ENCODE results near the gene CXorf65. TPM values are rescaled to one million over a fixed set of nuclear protein-coding genes. Genes with fewer than 3 reads are reported as not detected.

CXorf65 gene
- total RNA-seq, result 10 to 100 TPM in 1 of 2 experiments, 1 to 10 TPM in 1; 7.7 to 11.3 TPM

DNA sequence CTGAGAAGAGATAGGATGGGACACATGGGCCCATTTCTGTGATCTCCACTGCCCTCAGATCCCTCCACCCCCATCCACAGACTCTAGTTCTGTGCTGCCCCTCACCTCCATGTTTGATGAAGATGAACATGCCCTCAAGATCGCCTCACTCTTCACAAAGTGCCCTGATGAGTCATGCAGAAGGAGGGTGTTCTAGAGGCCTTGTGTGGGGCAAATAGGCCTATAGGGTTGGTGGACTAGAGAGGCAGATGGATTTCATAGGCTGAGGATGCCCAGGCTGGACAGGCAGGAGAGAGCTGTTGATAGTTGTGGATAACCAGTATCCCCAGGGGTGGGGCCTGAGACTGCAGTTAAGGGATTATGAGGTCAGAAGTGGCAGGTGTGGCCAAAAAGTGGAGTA, at the start of gene CXorf65:
Gene CXorf65 (minus strand): TSS at position 314 of the 400 bp plus-strand sequence. CDS start 184 bp downstream, at position 130.
- peak; percentile 46 for DNase-seq
- H3K27me3 Mint-ChIP-seq (ENCODE audit: low read depth), result no peaks in the 10 kb centered on the region
- CTCF ChIA-PET, result no interaction called here
- H3K9me3 Mint-ChIP-seq, result no peaks in the 10 kb centered on the region
- peaks cover 62% of the 10 kb centered on the region for H3K36me3 Mint-ChIP-seq (ENCODE audit: low read depth)
- intact Hi-C loops (cut with micrococcal nuclease), result no loop called here
- peaks cover 62% of the 10 kb centered on the region for H3K4me1 Mint-ChIP-seq (ENCODE audit: low read depth)
- peak within 1 kb of the TSS; percentile 95 for H3K27ac Mint-ChIP-seq
- H3K4me3 Mint-ChIP-seq, result peak within 1 kb of the TSS; percentile 93

DNA sequence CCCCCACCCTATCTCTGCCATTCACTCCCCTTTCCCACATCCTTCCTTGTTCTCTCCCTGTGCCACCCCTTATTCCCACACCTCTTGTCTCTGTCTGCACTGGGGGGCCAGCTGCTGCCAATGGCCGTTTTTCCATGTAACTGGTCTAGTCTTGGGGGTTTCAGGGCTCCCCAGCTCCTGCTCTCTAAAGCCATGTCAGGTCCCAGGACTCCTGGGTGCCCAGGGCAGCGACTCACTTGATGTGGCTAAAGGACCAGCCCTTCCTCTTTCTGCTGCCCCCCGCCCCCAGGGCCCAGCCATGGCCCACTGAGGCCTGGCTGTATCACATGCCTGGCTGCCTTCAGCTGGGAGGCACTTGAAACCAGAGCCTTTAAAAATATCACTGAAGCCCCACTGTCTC, 48.1 kb upstream of the CXorf65 start:
- no peak overlapping the region for H3K27ac Mint-ChIP-seq
- intact Hi-C loops (cut with micrococcal nuclease), result no loop called here
- CTCF ChIA-PET, result no interaction called here

DNA sequence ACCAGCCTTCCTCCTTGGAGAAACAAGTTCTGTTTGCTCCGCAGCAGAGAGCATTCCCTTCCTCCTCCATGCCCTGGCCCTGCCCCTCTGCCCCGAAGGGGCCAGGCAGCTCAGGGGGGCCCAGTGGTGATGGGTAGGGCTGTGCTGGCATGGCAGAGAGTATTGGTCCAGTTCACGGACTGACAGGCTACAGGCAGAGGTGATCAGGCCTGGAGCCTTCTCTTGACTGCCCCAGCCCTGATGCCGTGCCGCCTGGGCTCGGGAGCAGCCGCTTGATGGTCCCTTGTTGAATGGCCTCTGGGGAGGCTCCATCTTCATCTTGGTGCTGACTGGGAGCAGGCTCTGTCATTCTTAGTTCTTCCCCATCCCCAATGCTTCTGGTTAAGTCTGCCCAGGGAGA, 47.7 kb upstream of the CXorf65 start:
- intact Hi-C loops (cut with micrococcal nuclease), result no loop called here
- H3K27ac Mint-ChIP-seq, result no peak overlapping the region

More for the DNA sequence above, 48.1 kb upstream of the CXorf65 start:
- H3K27me3 Mint-ChIP-seq (ENCODE audit: low read depth), result no peaks in the 10 kb centered on the region
- peaks cover 2% of the 10 kb centered on the region for H3K36me3 Mint-ChIP-seq (ENCODE audit: low read depth)
- no peak overlapping the region for H3K4me3 Mint-ChIP-seq
- DNase-seq, result no peak
- peaks cover 9% of the 10 kb centered on the region for H3K4me1 Mint-ChIP-seq (ENCODE audit: low read depth)
- no peaks in the 10 kb centered on the region for H3K9me3 Mint-ChIP-seq

DNA sequence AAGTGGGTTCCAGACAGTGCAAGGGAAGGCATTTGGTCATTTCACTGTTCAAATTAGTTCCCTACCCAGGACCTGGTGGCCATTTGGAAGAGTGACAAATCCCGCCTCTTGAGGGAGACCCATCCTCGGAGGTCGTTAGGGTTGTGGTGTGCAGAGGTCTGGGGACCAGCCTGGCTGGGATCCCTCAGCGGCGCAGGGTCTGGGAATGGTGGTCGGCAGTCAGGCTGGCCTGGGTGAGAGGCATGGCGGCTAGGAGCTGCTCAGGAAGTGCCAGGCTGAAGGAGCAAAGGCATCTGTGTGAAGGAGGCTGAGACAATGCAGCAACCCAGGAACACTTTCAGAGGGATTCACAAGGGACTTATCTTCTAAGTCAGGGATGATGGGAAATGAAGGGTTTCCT, 44.8 kb upstream of the CXorf65 start:
- DNase-seq, result no peak
- no peaks in the 10 kb centered on the region for H3K27me3 Mint-ChIP-seq (ENCODE audit: low read depth)
- intact Hi-C loops (cut with micrococcal nuclease), result no loop called here
- CTCF ChIA-PET, result interaction anchor here (0.8 to 1.2 kb wide), 2 partner anchors 11 to 21 kb away, joined by 3 read pairs; no protein-coding TSS in a partner anchor
- no peaks in the 10 kb centered on the region for H3K9me3 Mint-ChIP-seq
- no peak overlapping the region for H3K4me3 Mint-ChIP-seq
- H3K4me1 Mint-ChIP-seq (ENCODE audit: low read depth), result peaks cover 5% of the 10 kb centered on the region
- H3K36me3 Mint-ChIP-seq (ENCODE audit: low read depth), result no peaks in the 10 kb centered on the region
- H3K27ac Mint-ChIP-seq, result no peak overlapping the region

More for the DNA sequence above, 47.7 kb upstream of the CXorf65 start:
- H3K36me3 Mint-ChIP-seq (ENCODE audit: low read depth), result peaks cover 2% of the 10 kb centered on the region
- no peaks in the 10 kb centered on the region for H3K9me3 Mint-ChIP-seq
- no peak overlapping the region for H3K4me3 Mint-ChIP-seq
- CTCF ChIA-PET, result no interaction called here
- no peaks in the 10 kb centered on the region for H3K27me3 Mint-ChIP-seq (ENCODE audit: low read depth)
- no peak for DNase-seq
- peaks cover 6% of the 10 kb centered on the region for H3K4me1 Mint-ChIP-seq (ENCODE audit: low read depth)

DNA sequence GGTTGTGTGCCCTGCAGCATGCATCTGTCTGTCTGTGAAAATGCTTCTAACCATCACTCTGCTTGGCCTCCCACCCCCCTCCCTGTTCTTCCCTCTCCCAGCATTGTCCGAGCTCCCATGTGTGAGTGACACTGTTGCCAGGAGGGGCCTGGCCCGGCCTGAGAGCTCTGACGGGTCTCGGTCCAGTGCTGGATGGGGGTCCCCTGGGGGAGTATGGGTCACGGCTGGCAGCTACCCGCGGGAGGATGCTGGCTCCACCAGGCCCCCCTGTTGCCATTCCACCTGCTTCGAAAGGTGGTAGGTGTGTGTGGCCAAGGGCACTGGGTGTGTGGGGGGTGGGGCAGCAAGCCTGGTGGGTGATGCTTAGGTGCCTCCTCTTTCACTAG, 41.7 kb upstream of the CXorf65 start:
- Mint-ChIP-seq H3K4me3 (no peak overlapping the region), H3K9me3 (no peaks in the 10 kb centered on the region), H3K4me1 (ENCODE audit: low read depth) (peaks cover 11% of the 10 kb centered on the region), H3K27ac (no peak overlapping the region), H3K27me3 (ENCODE audit: low read depth) (no peaks in the 10 kb centered on the region), H3K36me3 (ENCODE audit: low read depth) (no peaks in the 10 kb centered on the region)
- DNase-seq, result no peak
- intact Hi-C loops (cut with micrococcal nuclease), result no loop called here
- CTCF ChIA-PET, result no interaction called here

DNA sequence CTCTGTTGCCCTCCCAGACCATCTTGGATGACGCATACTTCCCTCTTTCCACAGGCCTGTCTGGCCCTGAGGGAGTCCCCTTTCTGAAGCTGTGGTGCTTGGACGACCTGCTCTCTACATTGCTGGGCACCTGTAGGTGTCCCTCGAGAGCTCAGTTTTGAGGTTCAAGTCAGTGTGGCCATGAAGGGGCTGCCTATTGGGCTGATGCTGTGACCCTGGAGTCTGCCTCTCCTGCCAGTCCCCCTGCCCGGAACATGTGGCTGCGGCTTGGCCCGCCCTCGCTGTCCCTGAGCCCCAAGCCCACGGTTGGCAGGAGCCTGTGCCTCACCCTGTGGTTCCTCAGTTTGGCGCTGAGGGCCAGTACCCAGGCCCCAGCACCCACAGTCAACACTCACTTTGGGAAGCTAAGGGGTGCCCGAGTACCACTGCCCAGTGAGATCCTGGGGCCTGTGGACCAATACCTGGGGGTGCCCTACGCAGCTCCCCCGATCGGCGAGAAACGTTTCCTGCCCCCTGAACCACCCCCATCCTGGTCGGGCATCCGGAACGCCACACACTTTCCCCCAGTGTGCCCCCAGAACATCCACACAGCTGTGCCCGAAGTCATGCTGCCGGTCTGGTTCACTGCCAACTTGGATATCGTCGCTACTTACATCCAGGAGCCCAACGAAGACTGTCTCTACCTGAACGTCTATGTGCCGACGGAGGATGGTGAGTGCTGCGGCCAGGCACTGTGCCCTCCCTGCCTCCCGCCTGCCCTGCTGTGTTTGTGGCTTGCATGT, 41.1 kb upstream of the CXorf65 start:
- no peaks in the 10 kb centered on the region for H3K36me3 Mint-ChIP-seq (ENCODE audit: low read depth)
- CTCF ChIA-PET, result no interaction called here
- H3K4me1 Mint-ChIP-seq (ENCODE audit: low read depth), result peaks cover 11% of the 10 kb centered on the region
- no peaks in the 10 kb centered on the region for H3K9me3 Mint-ChIP-seq
- no peaks in the 10 kb centered on the region for H3K27me3 Mint-ChIP-seq (ENCODE audit: low read depth)
- no peak for DNase-seq
- H3K27ac Mint-ChIP-seq, result no peak overlapping the region
- H3K4me3 Mint-ChIP-seq, result no peak overlapping the region
- intact Hi-C loops (cut with micrococcal nuclease), result no loop called here

DNA sequence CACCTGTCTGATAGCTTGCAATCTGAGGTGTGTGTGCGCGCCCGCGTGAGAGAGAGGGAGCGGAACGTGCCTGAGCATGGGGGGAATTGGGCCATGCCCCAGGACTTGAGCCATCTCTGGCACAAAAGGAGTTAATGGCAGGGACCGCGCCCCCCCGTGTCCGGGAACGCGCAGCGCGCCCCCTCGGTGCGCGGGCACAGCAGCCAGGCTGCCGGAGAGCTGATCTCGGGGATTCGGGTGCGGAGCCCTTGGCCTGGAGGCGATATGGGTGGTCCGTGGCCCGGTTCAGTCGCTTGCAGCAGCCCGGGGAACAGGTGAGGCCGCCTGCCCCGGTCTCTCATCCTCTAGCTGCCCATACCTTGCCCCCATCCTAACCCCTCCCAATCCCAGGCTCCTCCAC, 38.1 kb upstream of the CXorf65 start, which contains the start of gene NLGN3:
Gene NLGN3 (plus strand): TSS at position 191 of the 400 bp plus-strand sequence. CDS start 2,909 bp downstream, outside the sequence.
- intact Hi-C loops (cut with micrococcal nuclease), result no loop called here
- H3K27me3 Mint-ChIP-seq (ENCODE audit: low read depth), result no peaks in the 10 kb centered on the region
- CTCF ChIA-PET, result no interaction called here
- peak within 1 kb of the TSS; percentile 38 for H3K4me3 Mint-ChIP-seq
- peaks cover 11% of the 10 kb centered on the region for H3K4me1 Mint-ChIP-seq (ENCODE audit: low read depth)
- no peaks in the 10 kb centered on the region for H3K9me3 Mint-ChIP-seq
- no peaks in the 10 kb centered on the region for H3K36me3 Mint-ChIP-seq (ENCODE audit: low read depth)
- H3K27ac Mint-ChIP-seq, result no peak within 1 kb of the TSS
- no peak for DNase-seq

DNA sequence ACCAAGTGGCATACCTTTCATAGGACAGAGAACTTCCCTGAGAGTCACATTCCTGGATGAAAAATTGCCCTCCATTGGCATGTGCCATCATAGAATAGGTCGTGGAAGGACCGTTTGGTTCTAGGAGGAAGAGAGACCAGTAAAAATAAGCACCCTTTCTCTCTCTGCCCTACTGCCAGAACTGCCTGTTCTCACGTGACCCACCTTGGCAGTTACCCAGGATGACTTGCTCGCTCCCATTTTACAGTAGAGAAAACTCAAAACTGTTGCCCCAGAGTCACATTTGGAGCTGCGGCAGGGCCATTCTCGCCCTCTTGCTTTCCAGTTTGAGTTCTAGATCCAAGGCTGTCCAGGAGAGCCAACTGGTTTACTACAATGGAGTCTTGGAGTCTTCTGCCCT, 37.0 kb upstream of the CXorf65 start:
- Mint-ChIP-seq H3K9me3 (no peaks in the 10 kb centered on the region), H3K36me3 (ENCODE audit: low read depth) (peaks cover 6% of the 10 kb centered on the region), H3K27me3 (ENCODE audit: low read depth) (no peaks in the 10 kb centered on the region), H3K27ac (no peak overlapping the region), H3K4me1 (ENCODE audit: low read depth) (peaks cover 18% of the 10 kb centered on the region), H3K4me3 (no peak overlapping the region)
- intact Hi-C loops (cut with micrococcal nuclease), result no loop called here
- DNase-seq, result no peak
- CTCF ChIA-PET, result no interaction called here

DNA sequence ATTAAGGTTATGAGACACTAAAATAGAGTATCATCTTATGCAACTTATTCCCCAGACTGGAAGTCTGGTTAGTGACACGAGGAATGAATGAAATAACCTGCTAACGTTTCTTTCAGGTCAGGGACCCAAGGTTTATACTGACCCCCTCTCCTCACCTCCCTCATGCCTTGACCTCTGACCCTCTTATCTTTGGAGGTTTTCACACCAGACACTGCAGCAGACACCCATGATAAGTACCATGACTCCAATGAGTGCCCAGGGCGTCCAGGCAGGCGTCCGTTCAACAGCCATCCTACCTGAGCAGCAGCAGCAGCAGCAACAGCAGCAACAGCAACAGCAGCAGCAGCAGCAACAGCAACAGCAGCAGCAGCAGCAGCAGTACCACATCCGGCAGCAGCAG, 33.9 kb upstream of the CXorf65 start:
- intact Hi-C loops (cut with micrococcal nuclease), result no loop called here
- Mint-ChIP-seq H3K27ac (no peak overlapping the region), H3K36me3 (ENCODE audit: low read depth) (peaks cover 12% of the 10 kb centered on the region), H3K9me3 (no peaks in the 10 kb centered on the region), H3K27me3 (ENCODE audit: low read depth) (no peaks in the 10 kb centered on the region), H3K4me1 (ENCODE audit: low read depth) (peaks cover 9% of the 10 kb centered on the region), H3K4me3 (no peak overlapping the region)
- CTCF ChIA-PET, result no interaction called here
- no peak for DNase-seq

DNA sequence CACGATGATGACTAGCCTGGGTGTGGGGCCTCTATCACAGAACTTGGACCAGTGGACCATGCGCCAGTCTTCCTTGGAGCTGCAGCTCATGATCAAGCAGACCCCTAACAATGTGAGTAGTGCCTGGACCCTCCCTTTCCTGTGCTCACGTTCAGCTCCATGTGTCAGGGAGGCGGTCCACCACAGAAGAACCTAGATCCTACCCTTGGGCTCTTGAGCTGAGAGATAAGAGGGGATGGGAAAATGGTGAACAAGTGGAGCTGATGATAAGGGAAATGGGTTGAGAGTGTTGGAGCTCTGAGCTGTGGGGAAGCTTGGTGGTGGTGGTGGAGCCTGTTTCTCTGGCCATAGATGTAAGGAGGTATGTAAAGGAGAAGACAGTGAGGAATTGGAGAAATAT, 25.0 kb upstream of the CXorf65 start:
- H3K4me3 Mint-ChIP-seq, result no peak overlapping the region
- CTCF ChIA-PET, result interaction anchor here (0.6 to 3.7 kb wide), 4 partner anchors 31 to 1634 kb away, joined by 3 to 60 read pairs (median 4); no protein-coding TSS in a partner anchor
- peaks cover 10% of the 10 kb centered on the region for H3K4me1 Mint-ChIP-seq (ENCODE audit: low read depth)
- H3K36me3 Mint-ChIP-seq (ENCODE audit: low read depth), result peaks cover 30% of the 10 kb centered on the region
- no peak overlapping the region for H3K27ac Mint-ChIP-seq
- intact Hi-C loops (cut with micrococcal nuclease), result no loop called here
- no peaks in the 10 kb centered on the region for H3K27me3 Mint-ChIP-seq (ENCODE audit: low read depth)
- DNase-seq, result no peak
- H3K9me3 Mint-ChIP-seq, result no peaks in the 10 kb centered on the region

DNA sequence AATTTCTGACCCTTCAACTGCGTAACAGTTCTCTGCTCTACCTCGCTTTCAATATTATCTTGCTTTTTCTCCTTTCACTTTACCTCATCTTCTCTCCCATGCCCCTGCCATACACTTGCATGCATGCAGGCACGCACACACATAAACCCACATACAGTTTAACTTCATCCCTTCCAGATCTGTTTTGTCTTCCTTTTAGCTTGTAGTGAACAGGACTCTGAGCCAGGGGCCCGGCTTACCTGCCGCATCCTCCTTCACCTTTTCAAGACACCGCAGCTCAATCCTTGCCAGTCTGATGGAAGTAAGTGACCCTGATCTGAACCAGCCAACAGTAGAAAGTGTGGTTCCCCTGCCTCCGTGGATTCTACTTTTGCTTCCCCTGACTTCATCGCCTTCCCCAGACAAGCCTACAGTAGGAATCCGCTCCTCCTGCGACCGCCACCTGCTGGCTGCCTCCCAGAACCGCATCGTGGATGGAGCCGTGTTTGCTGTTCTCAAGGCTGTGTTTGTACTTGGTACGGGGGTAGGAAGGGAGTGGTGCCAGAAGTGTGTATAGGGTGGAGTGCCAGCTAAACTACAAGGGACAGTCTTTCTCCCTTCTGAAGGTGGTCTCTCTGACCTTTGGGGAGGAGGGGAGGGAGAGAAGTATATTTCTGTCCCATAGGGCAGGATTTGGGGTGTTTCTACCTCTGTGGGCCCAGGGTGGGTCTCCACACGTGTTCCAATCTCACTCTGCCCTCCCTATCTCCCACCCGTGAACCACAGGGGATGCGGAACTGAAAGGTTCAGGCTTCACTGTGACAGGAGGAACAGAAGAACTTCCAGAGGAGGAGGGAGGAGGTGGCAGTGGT, 22.6 kb upstream of the CXorf65 start:
- H3K4me1 Mint-ChIP-seq (ENCODE audit: low read depth), result peaks cover 10% of the 10 kb centered on the region
- DNase-seq, result peak; percentile 82
- peaks cover 35% of the 10 kb centered on the region for H3K36me3 Mint-ChIP-seq (ENCODE audit: low read depth)
- intact Hi-C loops (cut with micrococcal nuclease), result loop anchor here (1.0 to 2.0 kb wide), 4 partner anchors 10 to 159 kb away; no protein-coding TSS in a partner anchor
- H3K27ac Mint-ChIP-seq, result peak overlapping the region; percentile 80
- H3K4me3 Mint-ChIP-seq, result no peak overlapping the region
- CTCF ChIA-PET, result interaction anchor here (0.6 to 3.7 kb wide), 12 partner anchors 10 to 89 kb away, joined by 3 to 60 read pairs (median 4); partner anchors contain the start of genes IL2RG, MED12 and SNX12
- no peaks in the 10 kb centered on the region for H3K9me3 Mint-ChIP-seq
- H3K27me3 Mint-ChIP-seq (ENCODE audit: low read depth), result no peaks in the 10 kb centered on the region

DNA sequence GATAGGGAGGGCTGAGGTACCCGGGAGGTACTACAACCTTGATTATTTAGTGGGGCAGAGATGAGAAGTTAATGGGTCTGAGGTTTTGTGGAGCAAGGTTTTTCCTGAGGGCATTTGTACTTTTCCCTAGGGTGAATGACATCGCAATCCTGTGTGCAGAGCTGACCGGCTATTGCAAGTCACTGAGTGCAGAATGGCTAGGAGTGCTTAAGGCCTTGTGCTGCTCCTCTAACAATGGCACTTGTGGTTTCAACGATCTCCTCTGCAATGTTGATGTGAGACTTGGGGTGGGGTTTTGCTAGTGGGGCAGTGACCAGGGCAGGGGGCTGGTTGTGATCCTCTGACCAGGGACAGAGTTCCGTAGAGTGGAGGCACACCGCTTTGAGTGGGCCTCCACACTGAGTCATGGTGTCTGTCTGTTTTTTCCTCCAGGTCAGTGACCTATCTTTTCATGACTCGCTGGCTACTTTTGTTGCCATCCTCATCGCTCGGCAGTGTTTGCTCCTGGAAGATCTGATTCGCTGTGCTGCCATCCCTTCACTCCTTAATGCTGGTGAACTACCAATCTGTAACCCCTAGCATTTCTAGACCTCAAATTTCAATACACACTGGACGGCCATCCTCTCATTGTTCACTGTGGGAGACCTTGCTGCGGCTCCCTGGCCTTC, 21.8 kb upstream of the CXorf65 start:
- H3K4me3 Mint-ChIP-seq, result no peak overlapping the region
- no peak for DNase-seq
- peaks cover 36% of the 10 kb centered on the region for H3K36me3 Mint-ChIP-seq (ENCODE audit: low read depth)
- CTCF ChIA-PET, result interaction anchor here (0.8 to 3.7 kb wide), 8 partner anchors 9 to 50 kb away, joined by 3 to 60 read pairs (median 8); partner anchors contain the start of genes IL2RG and MED12
- peaks cover 10% of the 10 kb centered on the region for H3K4me1 Mint-ChIP-seq (ENCODE audit: low read depth)
- intact Hi-C loops (cut with micrococcal nuclease), result loop anchor here (2.0 kb wide), 1 partner anchor 129 kb away; no protein-coding TSS in a partner anchor
- H3K27ac Mint-ChIP-seq, result peak overlapping the region; percentile 34
- no peaks in the 10 kb centered on the region for H3K27me3 Mint-ChIP-seq (ENCODE audit: low read depth)
- no peaks in the 10 kb centered on the region for H3K9me3 Mint-ChIP-seq

Data from activated naive CD4-positive, alpha-beta T cell treated with anti-CD3 and anti-CD28 coated beads for 36 hours (primary cell).